CD14-positive monocyte (primary cell): ENCODE measurements around the gene MEX3D. TPM values are rescaled to one million over a fixed set of nuclear protein-coding genes. Genes with fewer than 3 reads are reported as not detected.

ENCODE experiments used
- DNase-seq, 3 donors: peaks; one replicate each; pipeline ENCODE4 v3.0.0-alpha.2; 2011 to 2022
- H2AFZ ChIP-seq: 2 replicates; pipeline ENCODE4 v1.6.0; 2012; ENCODE audit warnings: mild to moderate bottlenecking, low read depth, low read length, inconsistent platforms; ENCODE audit not compliant: insufficient read depth, poor library complexity, severe bottlenecking
- H3K27ac ChIP-seq, 2 donors: 1 replicate in 1 of 2; 2 replicates in 1 of 2; pipeline ENCODE4 v1.5.1; 2012 to 2013; ENCODE audit warnings: low read length in 2 of 2, control low read depth in 1 of 2, inconsistent platforms in 1 of 2, low read depth in 1 of 2, mild to moderate bottlenecking in 1 of 2
- H3K27me3 ChIP-seq, 2 donors: one replicate each; pipeline versions ENCODE4 v1.6.0 to v1.6.1; 2011 to 2013; ENCODE audit warnings: low read length in 2 of 2; ENCODE audit not compliant: control insufficient read depth in 2 of 2, insufficient read depth in 2 of 2
- H3K36me3 ChIP-seq, 2 donors: replicated peaks in 1 of 2; 1 replicate in 1 of 2; 2 replicates in 1 of 2; pipeline versions ENCODE4 v1.5.1 to v1.6.1; 2012 to 2013; ENCODE audit warnings: low read length in 2 of 2, control low read depth in 1 of 2, inconsistent platforms in 1 of 2, mild to moderate bottlenecking in 1 of 2; ENCODE audit not compliant: insufficient read depth in 2 of 2, control insufficient read depth in 1 of 2
- H3K4me1 ChIP-seq, 2 donors: 1 replicate in 1 of 2; 2 replicates in 1 of 2; pipeline versions ENCODE4 v1.5.1 to v1.6.1; 2012 to 2013; ENCODE audit warnings: low read length in 2 of 2, control low read depth in 1 of 2, inconsistent platforms in 1 of 2, mild to moderate bottlenecking in 1 of 2, moderate library complexity in 1 of 2; ENCODE audit not compliant: insufficient read depth in 2 of 2, control insufficient read depth in 1 of 2
- H3K4me2 ChIP-seq: replicated peaks from 2 replicates; pipeline ENCODE3; 2012; ENCODE audit warnings: low read length, moderate library complexity, mild to moderate bottlenecking; ENCODE audit not compliant: poor library complexity, severe bottlenecking; ENCODE audit errors: extremely low read depth
- H3K4me3 ChIP-seq, 3 experiments: fragments of 200-600 bp in 1 of 3; sonication (generic) in 1 of 3; replicated peaks in 1 of 3; 1 replicate in 2 of 3; 2 replicates in 1 of 3; pipeline ENCODE4 v1.5.1; 2011 to 2013; ENCODE audit warnings: low read length in 3 of 3, mild to moderate bottlenecking in 3 of 3, control low read depth in 2 of 3, low read depth in 2 of 3, inconsistent platforms in 1 of 3, moderate library complexity in 1 of 3
- H3K79me2 ChIP-seq: 2 replicates; pipeline ENCODE4 v1.6.0; 2012; ENCODE audit warnings: mild to moderate bottlenecking, control low read depth, inconsistent platforms, low read length, moderate library complexity; ENCODE audit not compliant: insufficient read depth
- H3K9ac ChIP-seq: 2 replicates; pipeline ENCODE4 v1.6.0; 2017; ENCODE audit warnings: low read length, mild to moderate bottlenecking; ENCODE audit not compliant: insufficient read depth, poor library complexity, severe bottlenecking
- H3K9me3 ChIP-seq, 2 donors: replicated peaks in 1 of 2; 1 replicate in 1 of 2; 2 replicates in 1 of 2; pipeline versions ENCODE4 v1.5.1 to v1.6.1; 2012 to 2013; ENCODE audit warnings: low read length in 2 of 2, control low read depth in 1 of 2; ENCODE audit not compliant: control insufficient read depth in 1 of 2, insufficient read depth in 1 of 2
- H4K20me1 ChIP-seq: 2 replicates; pipeline ENCODE4 v1.6.0; 2012; ENCODE audit warnings: mild to moderate bottlenecking, low read length, control low read depth, moderate library complexity; ENCODE audit not compliant: insufficient read depth
- H3K27ac Mint-ChIP-seq, 7 donors: one replicate each; pipeline ENCODE4 v1.8.0; 2020; ENCODE audit warnings: mild to moderate bottlenecking in 7 of 7, mixed read lengths in 7 of 7, moderate library complexity in 6 of 7, inconsistent platforms in 2 of 7
- H3K27me3 Mint-ChIP-seq, 3 donors: one replicate each; pipeline ENCODE4 v1.8.0; 2021 to 2022; ENCODE audit warnings: low read depth in 3 of 3, mild to moderate bottlenecking in 3 of 3, mixed read lengths in 3 of 3, moderate library complexity in 3 of 3, inconsistent platforms in 1 of 3
- H3K36me3 Mint-ChIP-seq, 2 donors: one replicate each; pipeline ENCODE4 v1.8.0; 2020; ENCODE audit warnings: mixed read lengths in 2 of 2, inconsistent platforms in 1 of 2, mild to moderate bottlenecking in 1 of 2
- H3K4me1 Mint-ChIP-seq: one replicate; pipeline ENCODE4 v1.8.0; 2020; ENCODE audit warnings: mild to moderate bottlenecking, mixed read lengths
- H3K4me3 Mint-ChIP-seq, 2 donors: one replicate each; pipeline ENCODE4 v1.8.0; 2020; ENCODE audit warnings: mild to moderate bottlenecking in 2 of 2, mixed read lengths in 2 of 2, moderate library complexity in 1 of 2
- H3K9me3 Mint-ChIP-seq, 7 donors: one replicate each; pipeline ENCODE4 v1.8.0; 2020 to 2022; ENCODE audit warnings: mixed read lengths in 7 of 7, mild to moderate bottlenecking in 6 of 7, moderate library complexity in 6 of 7, inconsistent platforms in 2 of 7
- WGBS: methylation state at CpG from one replicate; pipeline ENCODE4 v1.1.5; 2013; ENCODE audit warnings: missing lambda C conversion rate; ENCODE audit not compliant: insufficient coverage; 5-methylcytosine and 5-hydroxymethylcytosine counted together
- intact Hi-C, 2 donors: fragments of 100-400 bp; cut with micrococcal nuclease; formaldehyde crosslinking; loops; one replicate each; pipeline versions ENCODE4 v1.15.0 to v1.15.1; 2023
- polyA plus RNA-seq, 3 donors: library from polyadenylated mRNA; depleted of rRNA in 1 of 3; unstranded in 2 of 3; stranded (reverse) in 1 of 3; fragments of 300-500 nt in 2 of 3; fragments of >200 nt in 1 of 3; fragmentation: Illumina TruSeq in 2 of 3; gene quantifications; 1 replicate in 2 of 3; 2 replicates in 1 of 3; pipeline ENCODE4 v1.2.3, GENCODE V29; 2012 to 2021
- TF ChIP-seq, protein P1 (sequence below): fragments of 200-600 bp; IDR thresholded peaks from one replicate; pipeline ENCODE4 v1.8.0; 2022; ENCODE audit warnings: antibody characterized with exemption, mild to moderate bottlenecking

The MEX3D gene
- polyA plus RNA-seq, 3 donors, result 0.08 to 1.0 (median 0.10) TPM

DNA sequence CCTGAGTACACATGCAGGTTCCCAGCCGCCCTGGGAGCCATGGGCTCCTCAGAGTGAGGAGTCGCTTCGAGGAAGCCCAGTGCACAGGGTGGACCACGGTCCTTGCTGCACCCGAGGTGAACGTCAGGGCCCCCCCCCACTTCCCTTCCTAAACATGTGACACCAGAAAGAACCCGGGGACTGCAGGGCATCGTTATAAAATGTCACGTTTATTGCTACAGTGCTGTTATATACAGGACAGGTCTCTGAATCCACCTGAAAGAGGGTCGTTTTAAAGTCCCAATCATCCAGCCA, 40.9 kb upstream of the MEX3D start:
- no peaks in the 10 kb centered on the region for H3K9me3 Mint-ChIP-seq
- Histone ChIP-seq H2AFZ (peak overlapping the region; percentile 50), H3K9ac (no peak overlapping the region), H3K36me3 (peaks cover 26 to 35% of the 10 kb centered on the region in 2 donors), H3K9me3 (no peaks in the 10 kb centered on the region), H3K79me2 (peaks cover 12% of the 10 kb centered on the region), H3K4me3 (peak overlapping the region in 1 of 3 experiments; percentile 49), H3K4me1 (peaks cover 37 to 41% of the 10 kb centered on the region in 2 donors), H4K20me1 (peaks cover 10% of the 10 kb centered on the region), H3K4me2 (peak overlapping the region; percentile 65), H3K27me3 (peaks cover 0 to 6% of the 10 kb centered on the region in 2 donors), H3K27ac (no peak overlapping the region)
- intact Hi-C loops, result no loop called here
- peaks cover 3 to 15% (median 7%) of the 10 kb centered on the region in 3 donors for H3K27me3 Mint-ChIP-seq
- peaks cover 37% of the 10 kb centered on the region for H3K4me1 Mint-ChIP-seq
- 20% methylated on average over 1 of the region's 10 CpGs for WGBS
- H3K4me3 Mint-ChIP-seq, result peak overlapping the region in 1 of 2 donors; percentile 71
- peaks cover 21 to 41% of the 10 kb centered on the region in 2 donors for H3K36me3 Mint-ChIP-seq
- TF ChIP-seq, protein P1, sequence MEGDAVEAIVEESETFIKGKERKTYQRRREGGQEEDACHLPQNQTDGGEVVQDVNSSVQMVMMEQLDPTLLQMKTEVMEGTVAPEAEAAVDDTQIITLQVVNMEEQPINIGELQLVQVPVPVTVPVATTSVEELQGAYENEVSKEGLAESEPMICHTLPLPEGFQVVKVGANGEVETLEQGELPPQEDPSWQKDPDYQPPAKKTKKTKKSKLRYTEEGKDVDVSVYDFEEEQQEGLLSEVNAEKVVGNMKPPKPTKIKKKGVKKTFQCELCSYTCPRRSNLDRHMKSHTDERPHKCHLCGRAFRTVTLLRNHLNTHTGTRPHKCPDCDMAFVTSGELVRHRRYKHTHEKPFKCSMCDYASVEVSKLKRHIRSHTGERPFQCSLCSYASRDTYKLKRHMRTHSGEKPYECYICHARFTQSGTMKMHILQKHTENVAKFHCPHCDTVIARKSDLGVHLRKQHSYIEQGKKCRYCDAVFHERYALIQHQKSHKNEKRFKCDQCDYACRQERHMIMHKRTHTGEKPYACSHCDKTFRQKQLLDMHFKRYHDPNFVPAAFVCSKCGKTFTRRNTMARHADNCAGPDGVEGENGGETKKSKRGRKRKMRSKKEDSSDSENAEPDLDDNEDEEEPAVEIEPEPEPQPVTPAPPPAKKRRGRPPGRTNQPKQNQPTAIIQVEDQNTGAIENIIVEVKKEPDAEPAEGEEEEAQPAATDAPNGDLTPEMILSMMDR, result no peak
- peak overlapping the region in 1 of 7 donors; percentile 60 for H3K27ac Mint-ChIP-seq
- DNase-seq, result peak; percentile 12 to 41 (median 20)

DNA sequence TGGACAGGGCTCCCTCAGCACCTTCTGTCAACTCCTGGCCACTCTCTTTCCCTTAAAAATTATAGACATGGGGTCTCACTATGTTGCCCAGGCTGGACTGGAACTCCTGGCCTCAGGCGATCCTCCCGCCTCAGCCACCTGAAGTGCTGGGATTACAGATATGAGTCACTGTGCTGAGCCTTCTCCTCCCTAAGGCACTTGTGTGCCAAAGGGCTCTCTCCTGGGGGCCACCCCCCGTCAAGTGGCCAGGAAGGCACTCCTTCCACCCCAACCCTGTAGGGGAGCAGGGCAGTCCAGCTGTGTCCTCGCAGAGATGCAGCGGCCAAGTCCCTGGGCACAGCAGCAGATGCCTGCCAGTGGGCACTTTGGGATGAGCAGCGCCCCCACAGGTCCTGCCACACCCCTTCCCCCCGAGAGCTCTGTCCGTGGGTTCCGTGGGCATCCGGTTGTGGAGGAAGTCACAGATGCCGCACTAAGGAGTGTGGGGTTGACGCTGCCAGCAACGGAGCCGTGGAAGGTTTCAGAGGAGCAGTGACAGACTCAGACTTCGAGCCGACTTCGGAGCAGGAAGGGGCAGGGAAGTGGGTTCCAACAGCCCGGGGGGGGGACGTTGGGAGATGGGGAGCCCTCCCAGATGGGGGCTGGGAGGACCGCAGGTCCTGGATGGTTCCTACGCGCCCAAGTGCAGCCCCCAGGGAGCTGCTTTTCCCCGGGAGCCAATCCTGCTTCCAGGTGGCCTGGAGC, 40.4 kb upstream of the MEX3D start:
- H4K20me1 ChIP-seq, result peaks cover 15% of the 10 kb centered on the region
- DNase-seq, result no peak
- H3K4me2 ChIP-seq, result peak overlapping the region; percentile 65
- H3K27me3 Mint-ChIP-seq, result peaks cover 3 to 15% (median 7%) of the 10 kb centered on the region in 3 donors
- no peaks in the 10 kb centered on the region for H3K9me3 ChIP-seq
- peaks cover 17% of the 10 kb centered on the region for H3K79me2 ChIP-seq
- peaks cover 42 to 46% of the 10 kb centered on the region in 2 donors for H3K4me1 ChIP-seq
- peaks cover 20 to 35% of the 10 kb centered on the region in 2 donors for H3K36me3 Mint-ChIP-seq
- no peak overlapping the region for H3K27ac ChIP-seq
- peak overlapping the region; percentile 15 for H3K9ac ChIP-seq
- H2AFZ ChIP-seq, result peak overlapping the region; percentile 50
- H3K27ac Mint-ChIP-seq, result no peak overlapping the region
- intact Hi-C loops, result no loop called here
- H3K27me3 ChIP-seq, result peaks cover 0 to 6% of the 10 kb centered on the region in 2 donors
- peaks cover 42% of the 10 kb centered on the region for H3K4me1 Mint-ChIP-seq
- 6% methylated on average over 19 of the region's 23 CpGs for WGBS
- peak overlapping the region; percentile 54 to 77 for H3K4me3 Mint-ChIP-seq
- H3K36me3 ChIP-seq, result peaks cover 22 to 29% of the 10 kb centered on the region in 2 donors
- H3K9me3 Mint-ChIP-seq, result no peaks in the 10 kb centered on the region
- peak overlapping the region in 1 of 3 experiments; percentile 49 for H3K4me3 ChIP-seq
- TF ChIP-seq, protein P1, result no peak
